HFF-Myc (cell line): ENCODE data around the gene UBTD1.

Experiments
- DNase-seq: peaks from one replicate; pipeline ENCODE4 v3.0.0-alpha.2; 2011; ENCODE audit warnings: low read depth; ENCODE audit errors: extremely low read depth
- H3K4me3 ChIP-seq: replicated peaks from 2 replicates; pipeline ENCODE4 v1.5.1; 2011; ENCODE audit warnings: low read depth, mild to moderate bottlenecking, control low read depth, low read length
- CTCF ChIP-seq: IDR thresholded peaks from 2 replicates; pipeline ENCODE4 v1.5.1; 2012; ENCODE audit warnings: mild to moderate bottlenecking, low read depth, low read length, control low read depth; ENCODE audit errors: missing control alignments

UBTD1 gene

DNA sequence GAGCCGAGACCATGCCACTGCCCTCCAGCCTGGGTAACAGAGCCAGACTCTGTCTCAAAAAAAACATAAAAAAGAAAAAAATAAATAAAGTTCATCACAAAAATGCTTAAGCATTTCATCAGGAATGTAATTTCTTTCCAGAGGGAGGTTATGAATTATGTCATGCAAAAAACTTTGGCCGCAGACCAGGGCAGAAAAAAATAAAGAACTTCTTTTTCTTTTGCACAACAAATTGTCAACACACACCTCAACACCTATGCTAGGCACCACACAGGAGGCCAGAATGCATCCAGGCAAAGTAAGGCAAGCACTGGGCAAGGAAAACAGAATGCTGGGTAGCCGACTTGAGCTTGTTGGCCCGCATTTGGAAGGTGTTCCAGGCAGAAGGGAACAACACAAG is 94.7 kb downstream of the UBTD1 start:
- TF ChIP-seq CTCF = no peak
- DNase-seq = no peak
- H3K4me3 ChIP-seq = no peak overlapping the region

GRCh38 chr10:97596101-97597082 is 97.7 kb downstream of the UBTD1 start:
- no peak overlapping the region for H3K4me3 ChIP-seq
- no peak for TF ChIP-seq CTCF
- DNase-seq = peak; percentile 48

- no peak for DNase-seq
- H3K4me3 ChIP-seq = no peak overlapping the region
- TF ChIP-seq CTCF = no peak
These were observed 99.1 kb downstream of the UBTD1 start for GRCh38 chr10:97597778-97598177.

DNA sequence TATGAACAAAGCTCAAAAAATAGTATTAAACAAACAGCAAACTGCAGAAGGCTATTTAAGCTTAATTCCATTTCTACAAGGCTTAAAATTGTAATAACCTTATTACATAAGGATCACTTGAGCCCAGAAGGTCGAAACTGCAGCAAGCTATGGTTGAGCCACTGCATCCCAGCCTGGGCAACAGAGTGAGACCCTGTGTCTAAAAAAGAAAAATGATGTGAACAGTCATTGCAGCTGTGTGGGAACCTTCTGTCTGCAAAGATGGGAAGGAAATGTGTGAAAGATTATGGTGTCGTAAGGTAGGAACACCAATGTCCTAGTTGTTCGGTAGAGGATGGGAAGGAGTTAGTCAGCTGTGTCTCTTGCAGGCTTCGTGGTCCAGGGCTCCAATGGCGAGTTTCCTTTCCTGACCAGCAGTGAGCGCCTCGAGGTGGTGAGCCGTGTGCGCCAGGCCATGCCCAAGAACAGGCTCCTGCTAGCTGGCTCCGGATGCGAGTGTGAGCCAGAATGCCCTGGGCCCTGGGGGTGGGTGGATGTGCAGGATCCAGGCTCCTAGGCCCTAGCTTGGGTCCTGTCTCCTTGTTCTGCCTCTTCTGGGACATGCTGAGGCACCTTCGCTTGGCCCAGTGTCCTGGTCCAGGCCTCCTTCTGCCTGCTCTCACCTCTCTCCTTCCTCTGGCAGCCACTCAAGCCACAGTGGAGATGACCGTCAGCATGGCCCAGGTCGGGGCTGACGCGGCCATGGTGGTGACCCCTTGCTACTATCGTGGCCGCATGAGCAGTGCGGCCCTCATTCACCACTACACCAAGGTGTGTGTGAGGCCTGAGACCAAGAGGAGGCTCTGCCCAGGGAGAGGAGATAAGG is 99.9 kb downstream of the UBTD1 start:
- DNase-seq = no peak
- no peak for TF ChIP-seq CTCF
- no peak overlapping the region for H3K4me3 ChIP-seq

DNA sequence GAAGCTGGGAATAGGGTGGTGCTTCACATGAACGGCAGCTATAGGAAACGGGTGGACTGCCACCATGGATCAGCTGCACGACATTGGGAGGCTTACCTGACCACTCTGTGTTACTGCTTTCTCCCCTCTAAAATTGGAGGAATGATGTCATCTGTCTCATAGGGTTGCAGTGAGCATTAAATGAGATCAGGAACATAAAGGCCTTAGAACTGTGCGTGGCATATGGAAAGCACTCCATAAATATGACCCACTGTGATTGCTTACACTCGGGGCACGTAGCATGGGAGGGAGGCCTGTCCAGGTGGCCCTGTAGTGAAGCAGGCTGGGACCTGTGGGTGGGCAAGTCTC is 100.5 kb downstream of the UBTD1 start:
- no peak for TF ChIP-seq CTCF
- H3K4me3 ChIP-seq = no peak overlapping the region
- no peak for DNase-seq

GRCh38 chr10:97600616-97601015 is 101.9 kb downstream of the UBTD1 start:
- DNase-seq = no peak
- TF ChIP-seq CTCF = no peak
- no peak overlapping the region for H3K4me3 ChIP-seq
